HG03039 (cell line): ENCODE results near the gene PPM1K.

ENCODE experiments used
- ATAC-seq: cut with Tn5 transposase; IDR thresholded peaks from one replicate; pipeline ENCODE4 v1.9.1; 2021; ENCODE audit warnings: mild to moderate bottlenecking, moderate library complexity; ENCODE audit not compliant: unreplicated experiment

PPM1K gene

GRCh38 chr4:88223516-88223915 lies 60.8 kb downstream of the PPM1K start:
- no peak for ATAC-seq

GRCh38 chr4:88219099-88219498 lies 65.3 kb downstream of the PPM1K start:
- peak; percentile 61 for ATAC-seq

GRCh38 chr4:88217169-88217568 lies 67.2 kb downstream of the PPM1K start:
- ATAC-seq: no peak

- ATAC-seq: no peak
These were observed 68.0 kb downstream of the PPM1K start for GRCh38 chr4:88216395-88216794.

GRCh38 chr4:88215351-88215750 lies 69.0 kb downstream of the PPM1K start:
- ATAC-seq: no peak

- no peak for ATAC-seq
These were observed 72.2 kb downstream of the PPM1K start for GRCh38 chr4:88212253-88212561.

GRCh38 chr4:88211473-88212252 lies 72.7 kb downstream of the PPM1K start:
- no peak for ATAC-seq

GRCh38 chr4:88208156-88208555 lies 76.2 kb downstream of the PPM1K start:
- no peak for ATAC-seq
